WTC11 (cell line): ENCODE measurements around the gene SNX15. TPM values are rescaled to one million over a fixed set of nuclear protein-coding genes. Genes with fewer than 3 reads are reported as not detected.

Experiments used
- ATAC-seq: fragments of 200-7000 bp; cut with Tn5 transposase; 2 replicates; pipeline ENCODE4 v1.10.0; 2021; ENCODE audit warnings: mild to moderate bottlenecking, moderate library complexity
- CTCF ChIA-PET: fragments of 300-600 bp; sonication (Branson Sonifier 250); formaldehyde crosslinking; loops from one replicate; lab custom pipeline; 2021; ENCODE audit warnings: antibody characterized with exemption; lab: Charles Lee
- POLR2A ChIA-PET: fragments of 350-600 bp; sonication (Branson Sonifier 250); formaldehyde crosslinking; loops from one replicate; lab custom pipeline; 2021; ENCODE audit warnings: antibody characterized with exemption; lab: Charles Lee
- DNase-seq: peaks from one replicate; pipeline ENCODE4 v3.0.0; 2021; ENCODE audit warnings: low spot score
- H3K27ac Mint-ChIP-seq: 2 replicates; pipeline ENCODE4 v1.8.0; 2021; ENCODE audit warnings: mixed read lengths
- H3K27me3 Mint-ChIP-seq: 2 replicates; pipeline ENCODE4 v1.8.0; 2021; ENCODE audit warnings: low read depth, mild to moderate bottlenecking, moderate library complexity, mixed read lengths
- H3K36me3 Mint-ChIP-seq: 2 replicates; pipeline ENCODE4 v1.8.0; 2021; ENCODE audit warnings: mixed read lengths
- H3K4me1 Mint-ChIP-seq: 2 replicates; pipeline ENCODE4 v1.8.0; 2022; ENCODE audit warnings: mixed read lengths
- H3K4me3 Mint-ChIP-seq: 2 replicates; pipeline ENCODE4 v1.8.0; 2021; ENCODE audit warnings: mild to moderate bottlenecking, moderate library complexity, mixed read lengths
- H3K9me3 Mint-ChIP-seq: 2 replicates; pipeline ENCODE4 v1.8.0; 2021; ENCODE audit warnings: mixed read lengths
- AR ChIP-seq: fragments of 250-450 bp; sonication (Bioruptor Pico); IDR thresholded peaks from 2 replicates; pipeline ENCODE4 v1.9.0; 2021; ENCODE audit warnings: mild to moderate bottlenecking
- ARID4B ChIP-seq: sonication (generic); formaldehyde crosslinking; IDR thresholded peaks from 2 replicates; pipeline ENCODE4 v1.8.0; 2023; ENCODE audit warnings: missing genetic modification reagents, mild to moderate bottlenecking, borderline replicate concordance
- ATF3 ChIP-seq: sonication (generic); formaldehyde crosslinking; conservative IDR thresholded peaks from 2 replicates; pipeline ENCODE4 v1.8.1; 2022; ENCODE audit warnings: mild to moderate bottlenecking, missing genetic modification reagents
- E2F4 ChIP-seq: sonication (generic); formaldehyde crosslinking; IDR thresholded peaks from 2 replicates; pipeline ENCODE4 v1.8.1; 2022; ENCODE audit warnings: low read depth, mild to moderate bottlenecking, moderate library complexity, missing genetic modification reagents, borderline replicate concordance
- IRF1 ChIP-seq: sonication (generic); formaldehyde crosslinking; IDR thresholded peaks from 2 replicates; pipeline ENCODE4 v1.8.0; 2023; ENCODE audit warnings: missing genetic modification reagents
- JAZF1 ChIP-seq: fragments of 250-450 bp; sonication (Bioruptor Pico); IDR thresholded peaks from 2 replicates; pipeline ENCODE4 v1.9.0; 2021; ENCODE audit warnings: moderate library complexity, mild to moderate bottlenecking, inconsistent platforms
- NR3C1 ChIP-seq: sonication (generic); formaldehyde crosslinking; conservative IDR thresholded peaks from 2 replicates; pipeline ENCODE4 v1.8.1; 2023; ENCODE audit warnings: low read depth, mild to moderate bottlenecking, missing genetic modification reagents
- TEAD1 ChIP-seq: sonication (generic); formaldehyde crosslinking; IDR thresholded peaks from 2 replicates; pipeline ENCODE4 v1.8.0; 2022; ENCODE audit warnings: mild to moderate bottlenecking, missing genetic modification reagents
- ZNF263 ChIP-seq: sonication (generic); formaldehyde crosslinking; IDR thresholded peaks from 2 replicates; pipeline ENCODE4 v1.8.1; 2022; ENCODE audit warnings: low read depth, mild to moderate bottlenecking, moderate library complexity, missing genetic modification reagents
- ZNF396 ChIP-seq: fragments of 250-450 bp; sonication (Bioruptor Pico); IDR thresholded peaks from 2 replicates; pipeline ENCODE4 v1.8.0; 2021; ENCODE audit warnings: mild to moderate bottlenecking, moderate library complexity, borderline replicate concordance
- ZNF416 ChIP-seq: fragments of 250-450 bp; sonication (Bioruptor Pico); IDR thresholded peaks from 2 replicates; pipeline ENCODE4 v1.9.0; 2021; ENCODE audit warnings: mild to moderate bottlenecking, inconsistent platforms
- ZNF423 ChIP-seq: fragments of 250-450 bp; sonication (Bioruptor Pico); IDR thresholded peaks from 2 replicates; pipeline ENCODE4 v2.1.2; 2022; ENCODE audit warnings: mild to moderate bottlenecking, moderate library complexity
- ZNF671 ChIP-seq: fragments of 250-450 bp; sonication (Bioruptor Pico); IDR thresholded peaks from 2 replicates; pipeline ENCODE4 v1.8.0; 2021; ENCODE audit warnings: mild to moderate bottlenecking
- total RNA-seq: library from RNA; stranded (reverse); gene quantifications from 3 replicates; pipeline ENCODE4 v1.2.3, GENCODE V29; 2021

SNX15 gene
- total RNA-seq, 1 experiment from 2014 or later: 17.6 TPM

GRCh38 chr11:64994318-64994717, 32.9 kb upstream of the SNX15 start (continued):
- TF ChIP-seq ARID4B (CRISPR knock-in tag) (no peak), ZNF416 (no peak), IRF1 (CRISPR knock-in tag) (no peak), ZNF671 (no peak)

GRCh38 chr11:64996327-64996709, 30.9 kb upstream of the SNX15 start:
- H3K27ac Mint-ChIP-seq: peak overlapping the region; percentile 32; the same call in 1 of the 2 replicates
- H3K9me3 Mint-ChIP-seq: no peaks in the 10 kb centered on the region
- no peak for DNase-seq
- ChIA-PET CTCF (interaction anchor here (0.6 to 4.5 kb wide), 35 partner anchors 9 to 547 kb away, joined by 3 to 39 read pairs (median 5); partner anchors contain the start of genes ARL2, ATG2A, CDC42BPG and GPHA2), POLR2A (interaction anchor here (0.5 to 1.6 kb wide), 6 partner anchors 27 to 319 kb away, joined by 3 to 4 read pairs (median 3); partner anchors contain the start of genes CDC42EP2 and SF1)
- peaks cover 18% of the 10 kb centered on the region for H3K4me1 Mint-ChIP-seq
- peak overlapping the region; percentile 56 for H3K4me3 Mint-ChIP-seq
- no peaks in the 10 kb centered on the region for H3K27me3 Mint-ChIP-seq
- ATAC-seq: no peak
- no peaks in the 10 kb centered on the region for H3K36me3 Mint-ChIP-seq
- TF ChIP-seq NR3C1 (CRISPR knock-in tag) (no peak), ZNF263 (CRISPR knock-in tag) (no peak), E2F4 (CRISPR knock-in tag) (no peak), AR (CRISPR knock-in tag) (no peak), JAZF1 (CRISPR knock-in tag) (no peak), TEAD1 (no peak), ATF3 (CRISPR knock-in tag) (no peak), ZNF396 (CRISPR knock-in tag) (no peak), ZNF423 (CRISPR knock-in tag) (no peak)
